HEK293 (cell line): ENCODE measurements around the gene SRD5A3.

Source experiments
- HOXC10 ChIP-seq: sonication (generic); formaldehyde crosslinking; IDR thresholded peaks from 2 replicates; pipeline ENCODE4 v1.8.1; 2023; ENCODE audit warnings: mild to moderate bottlenecking, missing genetic modification reagents
- KLF1 ChIP-seq: fragments of 450-650 bp; formaldehyde crosslinking; IDR thresholded peaks from 2 replicates; pipeline ENCODE4 v1.5.1; 2016; ENCODE audit warnings: missing biosample characterization, missing genetic modification characterization
- KLF16 ChIP-seq: fragments of 450-650 bp; formaldehyde crosslinking; IDR thresholded peaks from 2 replicates; pipeline ENCODE4 v1.5.1; 2017; ENCODE audit warnings: missing biosample characterization, missing genetic modification characterization
- SP3 ChIP-seq: fragments of 450-650 bp; formaldehyde crosslinking; IDR thresholded peaks from 2 replicates; pipeline ENCODE4 v1.5.1; 2016; ENCODE audit warnings: missing biosample characterization, missing genetic modification characterization
- WT1 ChIP-seq: fragments of 450-650 bp; formaldehyde crosslinking; IDR thresholded peaks from 2 replicates; pipeline ENCODE4 v1.5.1; 2016; ENCODE audit warnings: missing biosample characterization, missing genetic modification characterization
- YY1 ChIP-seq: fragments of 450-650 bp; formaldehyde crosslinking; IDR thresholded peaks from 2 replicates; pipeline ENCODE4 v1.5.1; 2018; ENCODE audit warnings: missing biosample characterization, missing genetic modification characterization
- ZBTB17 ChIP-seq: fragments of 450-650 bp; formaldehyde crosslinking; IDR thresholded peaks from 2 replicates; pipeline ENCODE4 v1.5.1; 2016; ENCODE audit warnings: missing biosample characterization, missing genetic modification characterization
- ZBTB26 ChIP-seq: fragments of 450-650 bp; formaldehyde crosslinking; optimal IDR thresholded peaks from 2 replicates; pipeline ENCODE3; 2016; ENCODE audit warnings: missing biosample characterization, mild to moderate bottlenecking, missing genetic modification characterization
- ZFP37 ChIP-seq: fragments of 450-650 bp; formaldehyde crosslinking; IDR thresholded peaks from 2 replicates; pipeline ENCODE4 v1.5.1; 2016; ENCODE audit warnings: missing biosample characterization, missing genetic modification characterization
- ZNF266 ChIP-seq: fragments of 450-650 bp; formaldehyde crosslinking; IDR thresholded peaks from 2 replicates; pipeline ENCODE4 v1.5.1; 2016; ENCODE audit warnings: missing biosample characterization, missing genetic modification characterization, low read depth
- ZNF335 ChIP-seq: fragments of 450-650 bp; formaldehyde crosslinking; conservative IDR thresholded peaks from 2 replicates; pipeline ENCODE4 v1.5.1; 2016; ENCODE audit warnings: missing biosample characterization, missing genetic modification characterization
- ZNF341 ChIP-seq: fragments of 450-650 bp; formaldehyde crosslinking; IDR thresholded peaks from 2 replicates; pipeline ENCODE4; 2016; ENCODE audit warnings: low read depth, missing biosample characterization, missing genetic modification characterization
- ZNF366 ChIP-seq: fragments of 450-650 bp; formaldehyde crosslinking; conservative IDR thresholded peaks from 2 replicates; pipeline ENCODE4 v1.5.1; 2016; ENCODE audit warnings: missing biosample characterization, missing genetic modification characterization
- ZNF391 ChIP-seq: fragments of 450-650 bp; formaldehyde crosslinking; IDR thresholded peaks from 2 replicates; pipeline ENCODE4 v1.5.1; 2016; ENCODE audit warnings: low read depth, missing biosample characterization, missing genetic modification characterization, borderline replicate concordance
- ZNF529 ChIP-seq: fragments of 450-650 bp; formaldehyde crosslinking; IDR thresholded peaks from 2 replicates; pipeline ENCODE4 v1.5.1; 2017; ENCODE audit warnings: missing genetic modification characterization, missing biosample characterization; ENCODE audit not compliant: insufficient replicate concordance
- ZNF600 ChIP-seq: fragments of 450-650 bp; formaldehyde crosslinking; IDR thresholded peaks from 2 replicates; pipeline ENCODE4 v1.5.1; 2016; ENCODE audit warnings: missing biosample characterization, missing genetic modification characterization
- ZNF629 ChIP-seq: fragments of 450-650 bp; formaldehyde crosslinking; IDR thresholded peaks from 2 replicates; pipeline ENCODE4 v1.5.1; 2017; ENCODE audit warnings: missing biosample characterization, missing genetic modification characterization
- ZNF660 ChIP-seq: fragments of 450-650 bp; IDR thresholded peaks from 2 replicates; pipeline ENCODE4 v1.5.1; 2018; ENCODE audit warnings: missing biosample characterization, mild to moderate bottlenecking, missing genetic modification characterization
- ZNF843 ChIP-seq: fragments of 450-650 bp; formaldehyde crosslinking; IDR thresholded peaks from 2 replicates; pipeline ENCODE4 v1.5.1; 2016; ENCODE audit warnings: missing biosample characterization, missing genetic modification characterization
- ZSCAN5A ChIP-seq: fragments of 450-650 bp; formaldehyde crosslinking; IDR thresholded peaks from 2 replicates; pipeline ENCODE4 v1.5.1; 2016; ENCODE audit warnings: missing biosample characterization, missing genetic modification characterization
- TF ChIP-seq, protein P1 (sequence below): fragments of 450-650 bp; IDR thresholded peaks from 2 replicates; pipeline ENCODE4 v1.5.1; 2018; ENCODE audit warnings: missing biosample characterization, missing genetic modification characterization
- TF ChIP-seq, protein P2 (sequence below): fragments of 450-650 bp; formaldehyde crosslinking; IDR thresholded peaks from 2 replicates; pipeline ENCODE4 v1.5.1; 2016; ENCODE audit warnings: missing biosample characterization, missing genetic modification characterization, low read depth
- TF ChIP-seq, protein P3 (sequence below): fragments of 450-650 bp; formaldehyde crosslinking; IDR thresholded peaks from 2 replicates; pipeline ENCODE4 v1.5.1; 2016; ENCODE audit warnings: missing biosample characterization, missing genetic modification characterization

The SRD5A3 gene

GRCh38 chr4:55395529-55396307 is 49.7 kb downstream of the SRD5A3 start, which contains the start of gene TMEM165 (continued):
- TF ChIP-seq ZNF341 (tag by site-specific recombination) (peak; percentile 83), ZBTB17 (peak; percentile 69; the same call in 1 of the 2 replicates), ZNF660 (no peak), WT1 (tag by site-specific recombination) (no peak), KLF1 (tag by site-specific recombination) (peak; percentile 59), ZNF629 (tag by site-specific recombination) (peak; percentile 94), KLF16 (tag by site-specific recombination) (no peak; the same call in 1 of the 2 replicates), HOXC10 (0 out of 2 replicates have a peak, but pooled peaks have one; percentile 32), YY1 (tag by site-specific recombination) (0 out of 2 replicates have a peak, but pooled peaks have one; percentile 10), ZBTB26 (tag by site-specific recombination) (peak; percentile 92), ZNF366 (tag by site-specific recombination) (peak; percentile 60), SP3 (tag by site-specific recombination) (peak; percentile 52; the same call in 1 of the 2 replicates), ZFP37 (tag by site-specific recombination) (no peak), ZNF529 (no peak), ZNF335 (peak; percentile 88), ZNF391 (tag by site-specific recombination) (peak; percentile 21; the same call in 1 of the 2 replicates), ZNF266 (tag by site-specific recombination) (no peak), ZSCAN5A (tag by site-specific recombination) (no peak), ZNF843 (tag by site-specific recombination) (0 out of 2 replicates have a peak, but pooled peaks have one; percentile 17), ZNF600 (tag by site-specific recombination) (peak; percentile 84; the same call in 1 of the 2 replicates)
- TF ChIP-seq, protein P1, sequence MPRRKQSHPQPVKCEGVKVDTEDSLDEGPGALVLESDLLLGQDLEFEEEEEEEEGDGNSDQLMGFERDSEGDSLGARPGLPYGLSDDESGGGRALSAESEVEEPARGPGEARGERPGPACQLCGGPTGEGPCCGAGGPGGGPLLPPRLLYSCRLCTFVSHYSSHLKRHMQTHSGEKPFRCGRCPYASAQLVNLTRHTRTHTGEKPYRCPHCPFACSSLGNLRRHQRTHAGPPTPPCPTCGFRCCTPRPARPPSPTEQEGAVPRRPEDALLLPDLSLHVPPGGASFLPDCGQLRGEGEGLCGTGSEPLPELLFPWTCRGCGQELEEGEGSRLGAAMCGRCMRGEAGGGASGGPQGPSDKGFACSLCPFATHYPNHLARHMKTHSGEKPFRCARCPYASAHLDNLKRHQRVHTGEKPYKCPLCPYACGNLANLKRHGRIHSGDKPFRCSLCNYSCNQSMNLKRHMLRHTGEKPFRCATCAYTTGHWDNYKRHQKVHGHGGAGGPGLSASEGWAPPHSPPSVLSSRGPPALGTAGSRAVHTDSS, result 0 out of 2 replicates have a peak, but pooled peaks have one; percentile 18
- TF ChIP-seq, protein P2, sequence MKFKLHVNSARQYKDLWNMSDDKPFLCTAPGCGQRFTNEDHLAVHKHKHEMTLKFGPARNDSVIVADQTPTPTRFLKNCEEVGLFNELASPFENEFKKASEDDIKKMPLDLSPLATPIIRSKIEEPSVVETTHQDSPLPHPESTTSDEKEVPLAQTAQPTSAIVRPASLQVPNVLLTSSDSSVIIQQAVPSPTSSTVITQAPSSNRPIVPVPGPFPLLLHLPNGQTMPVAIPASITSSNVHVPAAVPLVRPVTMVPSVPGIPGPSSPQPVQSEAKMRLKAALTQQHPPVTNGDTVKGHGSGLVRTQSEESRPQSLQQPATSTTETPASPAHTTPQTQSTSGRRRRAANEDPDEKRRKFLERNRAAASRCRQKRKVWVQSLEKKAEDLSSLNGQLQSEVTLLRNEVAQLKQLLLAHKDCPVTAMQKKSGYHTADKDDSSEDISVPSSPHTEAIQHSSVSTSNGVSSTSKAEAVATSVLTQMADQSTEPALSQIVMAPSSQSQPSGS (tag by site-specific recombination), result no peak
- TF ChIP-seq, protein P3, sequence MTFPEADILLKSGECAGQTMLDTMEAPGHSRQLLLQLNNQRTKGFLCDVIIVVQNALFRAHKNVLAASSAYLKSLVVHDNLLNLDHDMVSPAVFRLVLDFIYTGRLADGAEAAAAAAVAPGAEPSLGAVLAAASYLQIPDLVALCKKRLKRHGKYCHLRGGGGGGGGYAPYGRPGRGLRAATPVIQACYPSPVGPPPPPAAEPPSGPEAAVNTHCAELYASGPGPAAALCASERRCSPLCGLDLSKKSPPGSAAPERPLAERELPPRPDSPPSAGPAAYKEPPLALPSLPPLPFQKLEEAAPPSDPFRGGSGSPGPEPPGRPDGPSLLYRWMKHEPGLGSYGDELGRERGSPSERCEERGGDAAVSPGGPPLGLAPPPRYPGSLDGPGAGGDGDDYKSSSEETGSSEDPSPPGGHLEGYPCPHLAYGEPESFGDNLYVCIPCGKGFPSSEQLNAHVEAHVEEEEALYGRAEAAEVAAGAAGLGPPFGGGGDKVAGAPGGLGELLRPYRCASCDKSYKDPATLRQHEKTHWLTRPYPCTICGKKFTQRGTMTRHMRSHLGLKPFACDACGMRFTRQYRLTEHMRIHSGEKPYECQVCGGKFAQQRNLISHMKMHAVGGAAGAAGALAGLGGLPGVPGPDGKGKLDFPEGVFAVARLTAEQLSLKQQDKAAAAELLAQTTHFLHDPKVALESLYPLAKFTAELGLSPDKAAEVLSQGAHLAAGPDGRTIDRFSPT (tag by site-specific recombination), result peak; percentile 88
